ENCODE results near the gene APLP2.

APLP2 gene

GRCh38 chr11:130159657-130160497 lies 90.2 kb downstream of the APLP2 start, which contains the start of gene ST14:
Gene ST14 (plus strand): TSS chr11:130159782. CDS start chr11:130159980, 198 bp downstream.
- no peak within 1 kb of the TSS for H3K4me3 ChIP-seq (ENCODE audit: low read depth, low read length)
- TF ChIP-seq CTCF (IDR thresholded peaks at IDR 0.05; ENCODE audit: borderline replicate concordance, insufficient read depth, low read depth, low read length), result no peak

DNA sequence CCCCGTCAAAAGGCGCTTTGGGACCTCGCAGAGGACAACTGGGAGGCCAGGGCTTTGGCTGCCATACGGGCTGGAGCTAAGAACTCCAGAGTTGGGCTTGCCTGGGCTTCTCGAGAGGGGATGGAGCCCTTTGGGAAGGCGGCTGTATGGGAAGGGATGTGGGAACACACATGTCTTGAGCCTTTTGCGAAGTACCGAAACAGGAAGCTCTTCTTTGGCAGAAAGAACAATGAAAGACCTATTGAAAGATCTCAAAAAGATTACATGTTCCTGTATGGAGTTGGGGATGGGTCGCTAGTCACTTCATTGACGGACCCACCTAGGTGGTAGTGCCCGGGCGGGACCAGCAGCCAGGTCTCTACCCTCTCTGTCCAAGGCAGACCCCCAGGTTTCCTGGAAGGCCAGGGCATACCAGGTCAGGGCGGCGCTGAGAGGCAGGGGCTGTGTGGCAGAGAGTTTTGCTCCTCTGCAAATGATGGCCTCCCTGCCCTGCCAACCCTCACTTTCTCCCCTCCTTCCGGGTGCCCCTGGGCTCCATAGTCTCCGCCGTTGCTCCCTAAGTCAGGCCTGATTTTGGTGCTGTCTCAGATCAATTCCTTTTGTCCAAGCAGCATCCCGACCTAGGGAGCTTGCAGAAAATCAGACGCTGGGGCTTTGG lies 90.9 kb downstream of the APLP2 start:
- no peak for TF ChIP-seq CTCF (IDR thresholded peaks at IDR 0.05; ENCODE audit: borderline replicate concordance, insufficient read depth, low read depth, low read length)
- no peak overlapping the region for H3K4me3 ChIP-seq (ENCODE audit: low read depth, low read length)

DNA sequence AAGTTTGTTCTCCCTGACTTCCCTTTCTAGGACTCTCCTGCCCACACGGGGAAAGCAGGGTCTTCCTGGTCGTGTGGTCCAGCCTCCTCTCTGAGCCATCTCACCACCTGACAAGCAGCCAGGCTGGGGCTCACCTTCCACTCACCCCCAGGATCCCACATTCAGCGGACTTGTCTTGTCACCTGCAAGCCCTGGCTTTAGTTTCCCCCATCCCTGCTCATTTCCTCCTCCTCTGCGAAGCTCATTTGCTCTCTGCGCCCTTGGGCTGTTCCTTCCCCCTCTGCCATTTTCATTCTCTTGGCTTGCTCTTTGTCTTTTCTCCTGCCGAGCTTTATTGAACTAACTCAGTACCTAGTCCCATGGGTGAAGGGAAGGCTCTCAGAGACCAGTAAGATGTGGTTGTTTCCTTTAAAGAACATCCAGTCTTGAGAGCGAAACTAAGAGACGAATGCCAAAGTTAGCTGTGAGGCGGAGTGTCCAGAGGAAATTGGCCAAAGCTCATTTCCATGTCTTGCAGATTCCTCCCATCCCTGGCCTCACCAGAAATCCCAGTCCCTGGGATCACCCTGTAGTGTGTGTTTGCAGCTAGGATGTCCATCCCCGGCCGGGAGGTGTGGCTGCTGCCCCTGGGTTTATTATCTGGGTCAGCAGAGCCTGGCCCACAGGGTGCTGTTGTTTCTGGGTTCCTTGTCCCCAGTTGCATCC lies 91.9 kb downstream of the APLP2 start:
- H3K4me3 ChIP-seq (ENCODE audit: low read depth, low read length), result no peak overlapping the region
- no peak for TF ChIP-seq CTCF (IDR thresholded peaks at IDR 0.05; ENCODE audit: borderline replicate concordance, insufficient read depth, low read depth, low read length)

DNA sequence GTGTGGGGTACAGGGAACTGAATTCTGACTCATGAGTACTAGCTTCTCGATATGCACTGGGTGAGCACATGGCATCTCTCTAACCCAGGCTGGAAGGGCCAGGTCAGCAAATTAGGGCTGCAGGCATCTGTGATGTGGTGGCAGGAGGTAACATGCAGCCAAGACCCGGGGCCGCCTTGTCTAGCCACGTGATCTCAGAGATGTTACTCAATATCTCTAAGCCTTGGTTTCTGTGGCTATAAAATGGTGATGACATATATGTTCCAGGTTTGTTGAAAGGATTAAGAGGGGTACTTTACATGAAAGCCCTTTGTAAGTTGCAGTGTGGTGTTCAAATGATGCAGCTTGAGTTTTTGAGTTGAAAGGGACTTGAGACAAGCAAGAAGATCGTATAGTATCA lies 93.0 kb downstream of the APLP2 start:
- no peak overlapping the region for H3K4me3 ChIP-seq (ENCODE audit: low read depth, low read length)
- TF ChIP-seq CTCF (IDR thresholded peaks at IDR 0.05; ENCODE audit: borderline replicate concordance, insufficient read depth, low read depth, low read length), result no peak

- H3K4me3 ChIP-seq (ENCODE audit: low read depth, low read length), result no peak overlapping the region
- TF ChIP-seq CTCF (IDR thresholded peaks at IDR 0.05; ENCODE audit: borderline replicate concordance, insufficient read depth, low read depth, low read length), result no peak
Observed at GRCh38 chr11:130163346-130164220, 93.9 kb downstream of the APLP2 start.

DNA sequence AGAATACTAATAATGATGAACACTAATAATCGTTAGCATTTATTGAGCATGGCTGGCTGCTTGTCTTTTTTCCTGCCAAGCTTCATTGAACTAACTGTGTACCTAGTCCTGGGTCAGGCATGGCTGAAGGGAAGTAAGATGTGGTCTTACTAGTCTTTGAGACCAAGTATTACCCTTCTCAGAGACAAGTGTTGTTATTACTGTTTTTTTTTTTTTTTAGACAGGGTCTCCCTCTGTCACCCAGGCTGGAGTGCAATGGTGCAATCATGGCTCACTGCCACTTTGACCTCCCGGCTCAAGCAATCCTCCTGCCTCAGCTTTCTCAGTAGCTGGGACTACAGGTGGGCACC lies 94.5 kb downstream of the APLP2 start:
- no peak for TF ChIP-seq CTCF (IDR thresholded peaks at IDR 0.05; ENCODE audit: borderline replicate concordance, insufficient read depth, low read depth, low read length)
- no peak overlapping the region for H3K4me3 ChIP-seq (ENCODE audit: low read depth, low read length)

Data from GM12875 (cell line).